ENCODE results near the gene BTN3A1. TPM values are rescaled to one million over a fixed set of nuclear protein-coding genes. Genes with fewer than 3 reads are reported as not detected.

BTN3A1 gene
- total RNA-seq, 4 donors from 2014 or later = 2.5 to 3.5 (median 3.1) TPM

DNA sequence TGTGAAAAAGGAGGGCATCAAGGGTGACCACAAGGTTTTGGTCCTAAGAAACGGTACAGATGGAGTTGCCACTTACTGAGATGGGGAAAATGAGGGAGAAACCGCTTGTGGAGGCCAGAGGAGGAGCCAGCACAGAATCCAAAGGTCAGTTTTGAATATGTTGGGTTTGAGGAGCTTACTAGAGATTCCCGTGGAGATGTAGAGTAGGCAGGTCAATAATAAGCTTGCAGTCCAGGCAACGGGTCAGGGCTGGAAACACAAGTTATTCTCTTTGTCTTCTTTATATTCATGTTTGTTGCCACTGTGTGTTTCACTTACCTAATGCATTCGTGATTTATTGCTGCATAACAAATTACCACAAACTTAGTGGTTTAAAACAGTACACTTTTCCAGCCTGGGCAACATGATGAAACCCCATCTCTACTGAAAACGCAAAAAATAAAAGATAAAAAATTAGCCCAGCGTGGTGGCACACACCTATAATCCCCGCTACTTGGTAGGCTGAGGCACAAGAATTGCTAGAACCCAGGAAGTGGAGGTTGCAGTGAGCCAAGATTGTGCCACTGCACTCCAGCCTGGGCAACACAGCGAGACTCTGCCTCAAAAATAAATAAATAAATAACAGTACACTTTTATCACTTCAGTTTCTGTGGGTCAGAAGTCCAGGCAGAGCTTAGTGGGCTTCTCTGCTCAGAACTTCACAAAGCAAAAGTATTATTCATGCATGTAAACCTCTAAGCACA is 39.8 kb upstream of the BTN3A1 start:
- H3K4me3 ChIP-seq = no peak overlapping the region
- ATAC-seq (no peak), DNase-seq (no peak)
- H3K27ac ChIP-seq = no peak overlapping the region
- peaks cover 8% of the 10 kb centered on the region in 2 donors for H3K4me1 ChIP-seq
- intact Hi-C loops (cut with DNase I; ENCODE audit: low total_unique reads) = loop anchor here (5.0 kb wide), 1 partner anchor 110 kb away; no protein-coding TSS in a partner anchor
- TF ChIP-seq, protein P1, sequence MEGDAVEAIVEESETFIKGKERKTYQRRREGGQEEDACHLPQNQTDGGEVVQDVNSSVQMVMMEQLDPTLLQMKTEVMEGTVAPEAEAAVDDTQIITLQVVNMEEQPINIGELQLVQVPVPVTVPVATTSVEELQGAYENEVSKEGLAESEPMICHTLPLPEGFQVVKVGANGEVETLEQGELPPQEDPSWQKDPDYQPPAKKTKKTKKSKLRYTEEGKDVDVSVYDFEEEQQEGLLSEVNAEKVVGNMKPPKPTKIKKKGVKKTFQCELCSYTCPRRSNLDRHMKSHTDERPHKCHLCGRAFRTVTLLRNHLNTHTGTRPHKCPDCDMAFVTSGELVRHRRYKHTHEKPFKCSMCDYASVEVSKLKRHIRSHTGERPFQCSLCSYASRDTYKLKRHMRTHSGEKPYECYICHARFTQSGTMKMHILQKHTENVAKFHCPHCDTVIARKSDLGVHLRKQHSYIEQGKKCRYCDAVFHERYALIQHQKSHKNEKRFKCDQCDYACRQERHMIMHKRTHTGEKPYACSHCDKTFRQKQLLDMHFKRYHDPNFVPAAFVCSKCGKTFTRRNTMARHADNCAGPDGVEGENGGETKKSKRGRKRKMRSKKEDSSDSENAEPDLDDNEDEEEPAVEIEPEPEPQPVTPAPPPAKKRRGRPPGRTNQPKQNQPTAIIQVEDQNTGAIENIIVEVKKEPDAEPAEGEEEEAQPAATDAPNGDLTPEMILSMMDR (IDR thresholded peaks at IDR 0.05 in 4 of 5, conservative IDR thresholded peaks at IDR 0.05 in 1 of 5) = no peak
- TF ChIP-seq POLR2A (IDR thresholded peaks at IDR 0.05) = no peak
- H3K36me3 ChIP-seq = no peaks in the 10 kb centered on the region
- no peaks in the 10 kb centered on the region for H3K9me3 ChIP-seq
- no peaks in the 10 kb centered on the region for H3K27me3 ChIP-seq
- in situ Hi-C loops (cut with MboI; ENCODE audit: low sequenced_read_pairs in 4 of 4) = no loop called here

DNA sequence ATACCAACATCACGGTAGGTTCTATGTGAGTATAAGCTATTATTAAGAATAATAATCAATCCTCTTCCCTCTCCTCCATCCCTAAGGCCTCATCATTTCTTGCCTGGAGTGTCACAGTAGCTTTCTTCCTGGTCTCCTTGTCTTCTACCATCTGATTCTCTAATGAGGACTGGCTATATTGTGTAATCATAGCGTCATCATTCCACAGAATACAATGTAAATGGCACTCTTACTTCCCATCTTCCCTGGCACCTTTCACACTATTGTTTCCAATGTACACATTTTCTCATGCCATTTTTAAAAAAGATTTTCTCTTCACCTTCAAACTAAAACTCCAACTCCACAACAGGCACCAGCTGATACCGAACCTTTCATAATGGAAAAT is 39.2 kb upstream of the BTN3A1 start:
- intact Hi-C loops (cut with DNase I; ENCODE audit: low total_unique reads) = loop anchor here (5.0 kb wide), 1 partner anchor 109 kb away; no protein-coding TSS in a partner anchor
- TF ChIP-seq, protein P1 (IDR thresholded peaks at IDR 0.05 in 4 of 5, conservative IDR thresholded peaks at IDR 0.05 in 1 of 5) = no peak
- no peak for TF ChIP-seq POLR2A (IDR thresholded peaks at IDR 0.05)
- no peak for DNase-seq
- H3K27me3 ChIP-seq = no peaks in the 10 kb centered on the region
- no peak overlapping the region for H3K27ac ChIP-seq
- no peaks in the 10 kb centered on the region for H3K36me3 ChIP-seq
- H3K4me1 ChIP-seq = peaks cover 8% of the 10 kb centered on the region in 2 donors
- H3K9me3 ChIP-seq = no peaks in the 10 kb centered on the region
- in situ Hi-C loops (cut with MboI; ENCODE audit: low sequenced_read_pairs in 4 of 4) = no loop called here
- ATAC-seq = no peak
- H3K4me3 ChIP-seq = no peak overlapping the region

DNA sequence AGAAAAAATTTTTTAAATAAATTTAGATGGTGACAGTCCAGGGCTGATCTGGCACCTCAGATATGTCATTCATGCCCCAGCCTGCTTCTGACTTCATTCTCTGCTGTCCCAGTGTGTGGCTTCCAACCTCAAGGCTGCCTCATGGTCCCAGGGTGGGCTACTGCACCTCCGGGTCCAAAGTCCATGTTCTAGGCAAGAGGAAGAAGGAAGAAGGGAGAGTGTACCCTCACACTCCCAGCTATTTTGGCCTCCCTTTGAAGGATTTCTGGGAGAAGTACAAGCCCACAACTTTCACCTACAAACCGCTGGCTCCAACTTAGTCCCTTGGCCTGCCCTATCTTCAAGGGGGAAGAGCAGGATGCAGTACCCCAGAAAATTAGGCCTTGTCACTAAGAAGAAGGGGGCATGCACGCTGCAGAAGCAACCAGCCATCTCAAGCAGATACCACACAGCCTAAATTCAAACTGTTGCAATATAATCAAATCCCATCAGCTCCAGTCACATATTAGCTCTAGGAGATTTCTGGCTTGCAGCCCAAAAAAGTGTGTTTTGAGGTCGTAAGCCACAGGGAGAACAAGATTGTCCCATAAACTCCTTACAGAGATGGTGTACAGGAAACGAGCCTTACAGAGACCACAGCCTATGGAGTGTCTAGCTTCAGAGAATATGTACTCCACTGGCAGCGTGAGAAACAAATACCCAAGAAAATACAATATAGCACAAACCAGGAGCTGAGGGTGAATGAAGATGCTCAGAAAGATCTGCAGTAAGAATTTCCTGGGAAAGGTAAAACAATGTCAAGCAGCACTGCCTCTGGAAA is 38.0 kb upstream of the BTN3A1 start:
- ATAC-seq (no peak), DNase-seq (no peak)
- in situ Hi-C loops (cut with MboI; ENCODE audit: low sequenced_read_pairs in 4 of 4) (no loop called here), intact Hi-C loops (cut with DNase I; ENCODE audit: low total_unique reads) (loop anchor here (2.0 to 5.0 kb wide), 3 partner anchors 19 to 157 kb away; partner anchors contain the start of gene BTN2A2)
- TF ChIP-seq POLR2A (IDR thresholded peaks at IDR 0.05) = no peak
- TF ChIP-seq, protein P1 (IDR thresholded peaks at IDR 0.05 in 4 of 5, conservative IDR thresholded peaks at IDR 0.05 in 1 of 5) = no peak
- Histone ChIP-seq H3K9me3 (no peaks in the 10 kb centered on the region), H3K4me1 (peaks cover 8% of the 10 kb centered on the region in 2 donors), H3K27me3 (no peaks in the 10 kb centered on the region), H3K27ac (peak overlapping the region; percentile 82 to 89 (median 86)), H3K4me3 (peak overlapping the region; percentile 49 to 70 (median 69)), H3K36me3 (no peaks in the 10 kb centered on the region)

DNA sequence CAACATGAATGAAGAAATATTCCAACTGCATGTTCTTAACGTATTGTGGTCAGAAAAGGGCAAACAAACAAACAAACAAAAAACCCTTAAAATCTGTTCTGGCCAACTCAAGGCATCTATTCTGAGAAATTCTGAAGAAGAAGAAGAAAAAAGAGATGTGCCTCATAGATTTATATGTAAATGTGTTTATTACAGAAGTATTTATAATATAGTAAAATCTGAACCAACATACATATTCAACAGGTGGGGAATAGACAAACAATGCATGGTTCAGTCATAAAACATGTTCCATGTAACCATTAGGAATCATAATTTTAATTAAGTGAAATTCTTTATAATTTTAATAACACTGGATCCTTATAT is 36.5 kb upstream of the BTN3A1 start:
- Histone ChIP-seq H3K9me3 (no peaks in the 10 kb centered on the region), H3K27me3 (no peaks in the 10 kb centered on the region), H3K4me1 (peaks cover 8% of the 10 kb centered on the region in 2 donors), H3K36me3 (no peaks in the 10 kb centered on the region), H3K27ac (peak overlapping the region; percentile 82 to 89 (median 86)), H3K4me3 (peak overlapping the region; percentile 49 to 70 (median 69))
- TF ChIP-seq, protein P1 (IDR thresholded peaks at IDR 0.05 in 4 of 5, conservative IDR thresholded peaks at IDR 0.05 in 1 of 5) = no peak
- no peak for DNase-seq
- ATAC-seq = no peak
- intact Hi-C loops (cut with DNase I; ENCODE audit: low total_unique reads) (loop anchor here (2.0 kb wide), 2 partner anchors 17 to 155 kb away; partner anchors contain the start of gene BTN2A2), in situ Hi-C loops (cut with MboI; ENCODE audit: low sequenced_read_pairs in 4 of 4) (no loop called here)
